Right renal cortex interstitium (tissue), 3 donors: ENCODE data around the gene YBX1. TPM values are rescaled to one million over a fixed set of nuclear protein-coding genes. Genes with fewer than 3 reads are reported as not detected.
"Not testable (repeated sequence)": the region's sequence is repeated elsewhere in the genome, so short reads cannot be mapped to it uniquely, and the experiment has no call there.

Experiments
- DNase-seq, 3 donors: peaks; one replicate each; pipeline ENCODE4 v3.0.0-alpha.2; 2013; ENCODE audit warnings: low read depth in 3 of 3, low spot score in 2 of 3
- polyA plus RNA-seq, 3 donors: library from polyadenylated mRNA; unstranded; fragments of 120-200 nt; gene quantifications; one replicate each; pipeline ENCODE4 v1.2.1, GENCODE V29; 2013; ENCODE audit not compliant: insufficient read length in 3 of 3

YBX1 gene
- polyA plus RNA-seq, 3 donors = 611 to 684 (median 661) TPM

DNA sequence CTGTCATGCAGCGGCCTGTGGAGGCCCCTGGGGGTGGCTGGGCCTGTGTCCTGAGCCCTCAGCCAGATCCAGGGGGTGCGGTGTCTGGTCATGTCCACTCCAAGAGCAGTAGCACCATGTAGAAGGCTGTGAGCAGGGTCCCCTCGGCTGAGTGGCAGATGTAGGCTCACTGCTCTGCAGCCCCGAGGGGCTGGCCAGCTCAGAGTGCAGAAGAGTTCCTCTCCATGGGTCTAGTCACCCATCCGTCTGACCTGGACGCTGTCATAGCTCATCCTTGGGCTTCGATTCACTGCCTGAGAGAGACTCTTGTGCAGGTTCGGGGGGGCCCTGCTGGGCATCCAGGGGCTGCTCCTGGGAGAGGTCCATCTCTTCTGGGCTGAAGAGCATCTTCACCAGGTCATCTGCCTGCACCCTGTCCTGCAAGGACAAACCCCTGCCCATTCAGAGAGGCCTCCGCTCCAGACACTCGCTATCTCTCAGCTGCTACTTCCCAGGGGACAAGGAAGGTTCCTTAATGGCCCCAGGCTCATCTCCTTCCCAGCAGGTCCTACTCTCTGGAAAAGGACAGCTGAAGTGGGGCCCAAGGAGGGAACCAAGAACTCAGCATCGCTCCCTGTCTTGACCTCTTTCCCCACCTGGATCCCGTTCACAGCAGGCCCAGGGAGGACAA, 64.4 kb downstream of the YBX1 start:
- DNase-seq = no peak

DNA sequence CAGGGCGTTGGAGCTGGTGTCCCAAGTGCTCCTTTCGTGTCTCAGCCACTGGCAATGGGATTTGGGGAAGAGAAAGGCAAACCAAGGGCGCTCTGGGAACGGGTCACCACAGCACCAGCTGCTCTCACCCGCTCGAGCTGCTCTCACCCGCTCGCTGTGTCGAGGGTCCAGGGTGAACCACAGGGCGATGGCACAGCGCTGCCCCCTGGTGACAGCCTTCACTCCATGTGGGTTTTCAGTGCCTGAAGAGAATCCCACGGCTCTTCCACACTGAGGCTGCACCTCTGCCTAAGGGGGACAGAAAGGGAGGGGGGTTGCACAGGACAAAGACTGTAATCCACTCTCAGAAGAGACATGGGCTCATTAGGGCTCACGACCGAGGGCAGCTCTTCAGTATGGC, 64.9 kb downstream of the YBX1 start:
- DNase-seq = no peak

GRCh38 chr1:42748021-42748420, 65.8 kb downstream of the YBX1 start:
- DNase-seq = no peak

- DNase-seq = no peak
Measured at GRCh38 chr1:42748461-42749410, 66.5 kb downstream of the YBX1 start.

GRCh38 chr1:42750041-42750440, 67.8 kb downstream of the YBX1 start:
- DNase-seq = no peak

DNA sequence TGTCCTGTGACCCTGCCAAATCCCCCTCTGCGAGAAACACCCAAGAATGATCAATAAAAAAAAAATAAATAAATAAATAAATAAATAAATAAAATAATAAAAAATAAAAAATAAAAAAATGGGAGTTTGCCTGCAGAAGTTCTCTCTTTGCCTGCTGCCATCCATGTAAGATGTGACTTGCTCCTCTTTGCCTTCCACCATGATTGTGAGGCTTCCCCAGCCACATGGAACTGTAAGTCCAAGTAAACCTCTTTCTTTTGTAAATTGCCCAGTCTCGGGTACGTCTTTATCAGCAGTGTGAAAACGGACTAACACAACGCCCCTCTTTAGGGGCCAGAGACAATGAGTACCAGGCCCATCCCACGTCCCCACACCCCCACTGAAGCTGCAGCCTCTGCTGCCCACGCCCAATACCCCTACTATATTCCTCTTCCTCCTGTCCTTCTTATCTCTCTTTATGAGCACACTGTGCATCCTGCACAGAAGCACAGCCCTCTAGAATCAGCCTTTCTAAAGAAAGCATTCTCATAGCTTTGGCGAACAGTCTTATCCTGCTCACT, 69.4 kb downstream of the YBX1 start:
- not testable (repeated sequence) for DNase-seq

DNA sequence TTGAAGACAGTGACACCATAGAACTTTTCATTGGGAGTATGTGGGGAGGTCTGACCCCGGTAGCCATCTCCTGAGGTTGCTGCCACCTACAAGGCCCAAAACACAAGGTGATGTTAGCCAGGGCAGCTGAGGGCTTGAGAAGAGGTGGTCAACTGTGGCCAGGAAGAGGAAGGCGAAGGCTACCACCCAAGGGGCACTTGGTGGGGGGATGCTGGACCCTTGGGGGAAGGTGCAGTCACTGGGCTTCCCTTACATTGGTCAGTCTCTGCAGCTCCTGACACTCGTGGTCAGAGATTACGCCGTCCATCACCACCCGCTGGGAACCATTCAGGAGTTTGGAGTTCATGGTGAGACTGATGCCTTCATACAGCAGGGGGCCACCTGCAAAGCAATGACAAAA, 70.1 kb downstream of the YBX1 start:
- no peak for DNase-seq

- DNase-seq = no peak
Measured at GRCh38 chr1:42753070-42753469, 70.9 kb downstream of the YBX1 start.

Other genes starting within 250 kb of the YBX1 start
- gene ZMYND12, start 226.4 kb upstream of the YBX1 start, polyA plus RNA-seq = 1 to 10 TPM; 4.0 to 5.5 (median 4.6) TPM
- gene PPCS, start 225.9 kb upstream of the YBX1 start, polyA plus RNA-seq = 10 to 100 TPM; 86.8 to 92.9 (median 92.0) TPM
- gene CCDC30, start 219.1 kb upstream of the YBX1 start, polyA plus RNA-seq = 10 to 100 TPM; 17.4 to 20.8 (median 18.0) TPM
- gene PPIH, start 24.0 kb upstream of the YBX1 start, polyA plus RNA-seq = 10 to 100 TPM; 53.9 to 62.5 (median 57.5) TPM
- gene CLDN19, start 57.8 kb downstream of the YBX1 start, polyA plus RNA-seq = 10 to 100 TPM; 75.8 to 96.0 (median 78.2) TPM
- 10 to 100 TPM; 67.9 to 76.5 (median 72.8) TPM for gene P3H1, start 84.6 kb downstream of the YBX1 start, polyA plus RNA-seq
- gene C1orf50, start 84.8 kb downstream of the YBX1 start, polyA plus RNA-seq = 10 to 100 TPM; 12.9 to 14.3 (median 14.3) TPM
- 1 to 10 TPM in 1 of 3 donors, under 1 TPM in 2; 0.44 to 1.1 (median 0.79) TPM for gene TMEM269, start 102.6 kb downstream of the YBX1 start, polyA plus RNA-seq
- 10 to 100 TPM; 21.2 to 21.8 (median 21.7) TPM for gene ERMAP, start 134.7 kb downstream of the YBX1 start, polyA plus RNA-seq
- gene SVBP, start 135.0 kb downstream of the YBX1 start, polyA plus RNA-seq = 10 to 100 TPM; 66.4 to 75.9 (median 68.4) TPM
- gene ZNF691, start 164.2 kb downstream of the YBX1 start, polyA plus RNA-seq = 10 to 100 TPM; 18.2 to 20.8 (median 19.9) TPM